Smooth muscle cell of the brain vasculature (primary cell): ENCODE measurements around the gene MYL3.

Experiments used
- DNase-seq: peaks from one replicate; pipeline ENCODE4 v3.0.0-alpha.2; 2012; ENCODE audit warnings: low read depth, low spot score

MYL3 gene

GRCh38 chr3:46883054-46883829 lies 20.0 kb upstream of the MYL3 start:
- DNase-seq: no peak

- no peak for DNase-seq
Observed at GRCh38 chr3:46882377-46883053, 19.3 kb upstream of the MYL3 start.

DNA sequence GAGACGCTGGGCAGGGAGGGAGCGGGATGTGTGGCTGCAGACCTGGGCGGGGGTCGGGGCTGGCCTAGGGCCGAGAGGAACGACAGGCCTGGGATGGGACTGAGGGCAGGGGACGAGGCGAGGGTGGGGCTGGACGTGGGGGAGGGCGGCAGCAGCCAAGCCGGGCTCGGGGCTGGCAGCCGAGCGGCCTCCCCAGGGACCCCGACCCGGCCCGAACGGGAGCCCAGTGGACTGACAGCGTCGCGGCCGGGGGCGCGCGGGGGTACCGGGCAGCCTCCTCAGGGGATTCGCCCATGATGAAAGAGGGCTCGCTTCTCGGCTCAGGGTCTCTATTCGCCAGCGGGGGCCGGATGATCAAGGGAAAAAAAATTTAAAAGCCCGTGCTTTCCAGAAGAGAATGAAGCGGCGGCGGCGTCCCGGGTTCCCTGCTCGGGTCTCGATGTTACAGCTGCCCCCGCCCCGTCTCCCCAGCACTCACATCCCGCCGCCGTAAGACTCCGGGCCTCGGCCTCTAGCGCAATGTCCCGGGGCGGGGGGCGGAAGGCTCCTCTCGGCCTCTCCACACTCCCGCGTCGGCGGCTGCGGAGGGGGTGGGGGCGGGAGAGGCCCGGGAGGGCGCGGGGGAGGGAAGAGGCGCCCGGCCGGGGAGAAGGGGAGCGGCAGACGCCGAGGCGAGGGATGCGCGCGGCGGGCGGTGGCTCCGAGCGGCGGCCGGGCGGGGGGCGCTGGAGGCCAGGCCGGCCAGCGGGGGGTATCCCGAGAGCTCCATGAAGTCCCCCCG lies 18.5 kb upstream of the MYL3 start:
- DNase-seq: no peak

GRCh38 chr3:46880884-46881595 lies 17.8 kb upstream of the MYL3 start:
- DNase-seq: no peak

- DNase-seq: no peak
Observed at GRCh38 chr3:46878781-46879436, 15.7 kb upstream of the MYL3 start.

DNA sequence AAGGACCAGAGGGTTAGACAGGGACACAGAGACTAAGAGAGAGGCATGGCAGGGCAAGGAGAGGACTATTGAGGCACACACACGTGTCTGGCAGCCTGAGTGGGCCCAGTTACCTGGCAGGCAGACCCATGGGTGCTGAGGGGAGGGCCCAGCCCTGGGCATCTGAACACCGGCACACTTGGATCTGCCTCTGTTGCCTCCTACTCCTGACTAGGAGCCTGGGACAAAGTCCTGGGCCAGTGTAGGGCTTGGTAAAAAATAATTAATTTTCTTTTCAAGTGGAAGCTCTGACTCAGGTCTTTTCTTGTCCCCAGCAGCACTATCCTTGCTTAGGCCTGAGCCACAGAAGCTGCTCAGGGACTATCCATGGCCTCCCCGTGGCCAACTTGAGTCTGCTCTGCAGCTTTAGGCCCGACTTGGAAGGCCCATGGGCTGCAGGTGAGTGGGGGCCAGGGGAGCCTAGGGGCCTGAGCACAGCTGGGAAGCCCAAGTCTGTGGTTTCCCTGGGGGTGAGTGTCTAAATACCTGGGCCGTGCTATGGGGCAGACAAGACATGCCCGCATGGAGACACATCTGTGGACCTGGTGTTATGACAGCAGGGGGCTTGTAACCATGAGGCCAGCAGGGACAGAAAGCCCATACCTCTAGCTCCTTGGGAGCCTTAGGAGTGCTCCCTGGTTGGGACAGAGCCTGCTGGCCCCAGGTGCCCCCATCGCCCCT lies 14.3 kb upstream of the MYL3 start, which contains the start of gene PTH1R:
Gene PTH1R, plus strand, starts transcription at position 316 of the 720 bp plus-strand sequence. CDS start 5,839 bp downstream, outside the sequence.
- no peak for DNase-seq

DNA sequence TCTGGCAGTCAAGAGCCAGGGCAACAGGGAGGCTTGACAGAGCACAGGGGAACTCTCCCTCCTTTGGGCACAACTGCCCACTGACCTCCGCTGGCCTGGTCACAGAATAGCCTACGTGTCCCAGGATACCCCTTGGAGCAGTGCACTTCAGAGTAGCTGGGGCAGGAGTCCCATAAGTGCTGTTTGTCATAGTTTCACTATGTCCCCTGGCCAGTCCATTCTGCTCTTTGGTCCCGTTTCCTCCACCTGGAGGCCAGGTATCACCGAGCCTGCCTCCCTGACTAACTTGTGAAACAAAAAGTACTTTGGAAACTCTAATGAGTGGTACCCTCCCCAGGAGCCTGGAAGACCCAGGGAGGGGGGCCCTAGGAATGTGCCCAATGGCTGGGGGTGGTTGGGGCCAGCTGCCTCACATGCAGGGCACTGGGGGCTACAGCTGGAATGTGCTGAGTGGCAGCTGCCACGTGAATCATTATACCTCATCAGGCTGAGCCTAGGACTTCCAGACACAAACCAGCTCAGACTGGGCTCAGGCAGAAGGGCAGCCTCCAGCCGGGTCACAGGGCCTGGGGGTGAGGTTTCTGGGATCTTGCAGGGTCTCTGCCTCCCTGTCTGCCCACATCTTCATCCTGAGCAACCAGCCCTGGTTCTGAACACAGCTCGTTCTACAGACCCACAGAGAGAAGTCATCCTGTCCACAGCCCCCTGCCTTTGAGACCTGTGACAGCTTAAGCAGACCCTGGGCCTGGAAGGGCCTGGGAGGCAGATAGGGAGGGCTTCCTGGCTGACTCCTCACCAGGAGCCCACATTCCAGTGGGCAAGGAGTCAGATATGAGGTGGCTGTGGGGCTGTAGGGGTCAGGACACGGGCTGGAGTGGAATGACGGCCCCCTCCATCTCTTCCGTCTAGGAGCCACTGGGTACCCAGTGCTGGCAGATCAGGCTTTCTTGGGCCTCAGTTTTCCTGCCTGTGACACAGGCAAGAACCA lies 13.4 kb upstream of the MYL3 start:
- no peak for DNase-seq

GRCh38 chr3:46875560-46875959 lies 12.3 kb upstream of the MYL3 start:
- DNase-seq: no peak

- DNase-seq: peak; percentile 37
Observed at GRCh38 chr3:46874430-46874829, 11.2 kb upstream of the MYL3 start.

DNA sequence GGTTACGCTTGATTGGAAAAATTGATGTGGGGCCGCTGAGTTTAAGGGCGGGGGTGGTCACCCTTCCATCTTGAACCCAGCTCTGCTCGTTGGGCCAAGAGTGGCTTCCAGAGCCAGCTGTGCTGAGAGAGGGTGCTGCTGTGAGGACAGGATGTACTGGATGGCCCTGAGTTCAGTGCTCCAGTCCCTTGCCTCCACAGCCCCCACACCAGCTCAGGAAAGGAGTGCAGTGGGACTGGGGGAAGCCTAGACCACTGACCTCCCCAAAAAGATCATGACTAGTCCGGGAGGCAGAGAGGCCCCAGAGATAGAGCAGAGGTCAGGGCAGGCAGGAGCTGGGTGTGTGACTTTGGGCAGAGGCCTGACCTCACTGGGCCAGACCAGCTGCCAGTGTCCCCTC lies 10.3 kb upstream of the MYL3 start:
- DNase-seq: no peak

- no peak for DNase-seq
Observed at GRCh38 chr3:46871222-46871621, 8.0 kb upstream of the MYL3 start.

GRCh38 chr3:46870651-46871050 lies 7.4 kb upstream of the MYL3 start:
- DNase-seq: no peak

- no peak for DNase-seq
Observed at GRCh38 chr3:46869440-46869839, 6.2 kb upstream of the MYL3 start.

DNA sequence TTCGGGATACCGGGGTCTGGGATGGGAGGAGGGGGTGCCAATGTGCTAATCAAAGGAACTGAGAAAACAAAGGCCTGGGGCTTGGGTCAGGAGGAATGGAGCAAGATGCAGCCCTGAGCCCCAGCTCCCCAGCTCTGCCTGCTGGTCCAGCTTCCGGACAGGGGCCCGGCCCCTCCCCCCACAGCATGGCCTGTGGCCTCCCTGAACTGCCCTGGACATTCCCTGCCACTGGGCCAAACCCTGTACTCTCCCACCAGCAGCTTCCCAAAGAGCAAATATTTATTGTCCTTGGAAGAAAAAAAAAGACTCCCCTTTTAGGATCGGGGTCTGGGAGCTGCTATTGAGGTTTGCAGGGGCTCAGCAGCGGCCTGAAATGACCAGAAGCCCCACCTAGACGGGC lies 5.7 kb upstream of the MYL3 start:
- no peak for DNase-seq

DNA sequence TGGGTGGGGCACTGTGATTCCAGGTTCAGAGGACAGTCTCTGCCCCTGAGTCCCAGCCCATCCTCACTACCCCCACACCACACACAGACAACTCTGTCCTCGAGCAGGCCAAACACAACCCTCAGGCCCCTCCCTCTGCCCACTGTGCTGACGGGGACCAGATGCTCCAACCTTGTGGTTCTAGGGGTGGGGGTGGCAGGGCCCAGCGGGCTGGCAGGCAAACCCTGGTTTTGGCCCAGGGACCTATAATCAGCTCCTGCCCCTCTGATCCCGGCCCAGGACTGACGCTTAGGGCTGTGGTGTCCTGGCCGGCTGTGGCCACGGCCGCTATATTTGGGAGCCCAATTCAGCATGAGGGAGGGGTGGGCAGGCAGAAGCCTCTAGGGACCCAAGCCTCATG lies 5.0 kb upstream of the MYL3 start:
- no peak for DNase-seq

- no peak for DNase-seq
Observed at GRCh38 chr3:46867550-46867898, 4.3 kb upstream of the MYL3 start.

- no peak for DNase-seq
Observed at GRCh38 chr3:46866720-46867549, 3.7 kb upstream of the MYL3 start.

DNA sequence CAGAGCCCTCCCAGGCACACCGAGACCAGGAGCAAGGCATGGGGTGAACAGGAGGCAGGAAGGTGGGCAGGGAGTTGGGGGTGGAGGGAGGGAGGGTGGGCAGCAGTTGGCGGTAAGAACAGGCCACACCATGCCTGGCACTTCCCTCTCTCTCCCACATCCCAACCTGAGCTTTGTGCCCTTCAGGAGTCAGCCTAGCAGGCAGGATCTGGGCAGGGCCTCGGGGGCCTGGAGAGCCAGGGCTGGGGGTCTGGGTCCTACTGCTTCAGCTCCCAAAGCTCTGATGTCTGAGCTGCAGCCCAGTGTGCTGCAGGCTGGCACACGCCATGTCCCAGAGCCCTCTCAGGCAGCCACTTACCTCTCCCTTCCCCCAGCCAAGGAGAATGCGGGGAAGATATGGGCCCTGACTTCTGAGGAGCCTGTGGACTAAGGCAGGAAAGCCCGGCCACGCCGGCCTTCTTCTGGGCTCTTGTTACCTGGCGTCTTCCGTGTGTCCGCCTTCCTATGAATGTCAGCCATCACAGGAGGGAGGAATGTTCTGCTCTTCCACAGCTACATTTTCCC lies 2.9 kb upstream of the MYL3 start:
- no peak for DNase-seq
